Measurements from ENCODE around the gene NDUFV2.

NDUFV2 gene

GRCh38 chr18:9086624-9087023 lies 15.9 kb upstream of the NDUFV2 start:
- no peak for ATAC-seq
- TF ChIP-seq ZNF565 (CRISPR knock-in tag; conservative IDR thresholded peaks at IDR 0.05; ENCODE audit: low read depth) (no peak), TCF4 (CRISPR knock-in tag; IDR thresholded peaks at IDR 0.05; ENCODE audit: borderline replicate concordance) (no peak), TSHZ2 (CRISPR knock-in tag; IDR thresholded peaks at IDR 0.05) (no peak), CSRNP3 (CRISPR knock-in tag; IDR thresholded peaks at IDR 0.05) (no peak), RARB (CRISPR knock-in tag; IDR thresholded peaks at IDR 0.05) (no peak), GLIS3 (CRISPR knock-in tag; IDR thresholded peaks at IDR 0.05) (no peak), ZFP3 (CRISPR knock-in tag; IDR thresholded peaks at IDR 0.05) (no peak), PATZ1 (CRISPR knock-in tag; IDR thresholded peaks at IDR 0.05; ENCODE audit: borderline replicate concordance) (no peak), ARNTL (CRISPR knock-in tag; IDR thresholded peaks at IDR 0.05; ENCODE audit: borderline replicate concordance, low read depth) (no peak), PPARA (CRISPR knock-in tag; IDR thresholded peaks at IDR 0.05; ENCODE audit: borderline replicate concordance) (no peak), ZNF70 (CRISPR knock-in tag; IDR thresholded peaks at IDR 0.05) (no peak), POU6F1 (CRISPR knock-in tag; IDR thresholded peaks at IDR 0.05; ENCODE audit: borderline replicate concordance, low read depth) (no peak), CSDC2 (CRISPR knock-in tag; IDR thresholded peaks at IDR 0.05) (no peak), ISL1 (CRISPR knock-in tag; IDR thresholded peaks at IDR 0.05) (no peak), SNAI2 (CRISPR knock-in tag; IDR thresholded peaks at IDR 0.05) (no peak), BACH2 (CRISPR knock-in tag; IDR thresholded peaks at IDR 0.05; ENCODE audit: borderline replicate concordance) (no peak), ZNF8 (CRISPR knock-in tag; IDR thresholded peaks at IDR 0.05) (no peak), ZC3H10 (CRISPR knock-in tag; IDR thresholded peaks at IDR 0.05) (no peak), ESRRG (CRISPR knock-in tag; IDR thresholded peaks at IDR 0.05) (no peak), CREB5 (CRISPR knock-in tag; IDR thresholded peaks at IDR 0.05; ENCODE audit: low read depth) (no peak)

GRCh38 chr18:9087144-9087543 lies 15.4 kb upstream of the NDUFV2 start:
- ATAC-seq, result no peak
- no peak for TF ChIP-seq CREB5 (CRISPR knock-in tag; IDR thresholded peaks at IDR 0.05; ENCODE audit: low read depth)
- TF ChIP-seq ZNF8 (CRISPR knock-in tag; IDR thresholded peaks at IDR 0.05), result no peak
- TF ChIP-seq TSHZ2 (CRISPR knock-in tag; IDR thresholded peaks at IDR 0.05), result no peak
- no peak for TF ChIP-seq ZFP30 (CRISPR knock-in tag; IDR thresholded peaks at IDR 0.05)
- TF ChIP-seq RARB (CRISPR knock-in tag; IDR thresholded peaks at IDR 0.05), result no peak
- TF ChIP-seq ARNTL (CRISPR knock-in tag; IDR thresholded peaks at IDR 0.05; ENCODE audit: borderline replicate concordance, low read depth), result no peak
